HG02678 (cell line): ENCODE data around the gene ATXN2L.
A peak's percentile ranks its signal among the peaks of the same experiment; 100 is the strongest.
"Not testable (repeated sequence)": the region's sequence is repeated elsewhere in the genome, so short reads cannot be mapped to it uniquely, and the experiment has no call there.

Source experiments
- ATAC-seq: cut with Tn5 transposase; IDR thresholded peaks from one replicate; pipeline ENCODE4 v1.9.1; 2021; ENCODE audit warnings: mild to moderate bottlenecking, moderate library complexity; ENCODE audit not compliant: unreplicated experiment

ATXN2L gene

DNA sequence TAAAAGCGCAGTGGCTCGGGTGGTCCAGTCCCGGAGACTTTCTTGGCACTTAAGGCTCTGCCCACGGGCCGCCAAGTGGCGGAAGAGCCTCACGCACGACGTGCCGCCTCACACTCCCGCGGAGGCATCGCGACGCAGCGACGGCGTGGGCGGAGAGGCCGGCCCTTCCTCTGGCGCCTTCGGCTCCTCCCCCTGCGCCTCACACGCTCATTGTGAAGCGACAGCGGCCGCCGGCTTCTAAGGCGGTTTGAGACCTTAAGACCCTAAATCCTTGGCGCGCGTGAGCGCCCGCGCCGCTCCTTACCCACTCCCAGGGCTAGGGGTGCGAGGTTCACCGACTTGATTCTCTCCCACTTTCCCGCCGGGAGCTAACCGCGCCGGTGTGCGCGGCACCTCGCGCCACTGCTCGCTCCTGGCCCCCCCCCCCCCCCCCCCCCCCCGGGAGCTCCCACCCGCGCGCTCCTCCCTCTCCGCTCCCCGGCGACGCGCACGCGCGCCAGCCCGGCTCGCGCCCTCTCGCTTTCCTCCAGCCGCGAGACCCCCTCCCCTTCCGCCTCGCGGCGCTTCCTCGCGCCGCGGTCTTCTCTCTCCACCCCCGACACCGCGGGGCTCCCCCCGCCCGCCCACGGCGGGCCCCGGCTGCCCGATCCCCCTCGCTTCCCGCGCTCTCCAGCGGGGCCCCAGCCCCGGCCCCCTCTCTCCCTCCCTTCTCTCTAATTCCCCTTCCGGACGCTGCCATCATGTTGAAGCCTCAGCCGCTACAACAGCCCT, at the start of gene ATXN2L:
Gene ATXN2L (plus strand): TSS at position 480 of the 771 bp plus-strand sequence. CDS start 261 bp downstream, at position 741.
- ATAC-seq, result peak; percentile 44

GRCh38 chr16:28781697-28782096, 41.1 kb upstream of the ATXN2L start:
- ATAC-seq, result not testable (repeated sequence)

- not testable (repeated sequence) for ATAC-seq
Observed at GRCh38 chr16:28782357-28782756, 40.4 kb upstream of the ATXN2L start.

DNA sequence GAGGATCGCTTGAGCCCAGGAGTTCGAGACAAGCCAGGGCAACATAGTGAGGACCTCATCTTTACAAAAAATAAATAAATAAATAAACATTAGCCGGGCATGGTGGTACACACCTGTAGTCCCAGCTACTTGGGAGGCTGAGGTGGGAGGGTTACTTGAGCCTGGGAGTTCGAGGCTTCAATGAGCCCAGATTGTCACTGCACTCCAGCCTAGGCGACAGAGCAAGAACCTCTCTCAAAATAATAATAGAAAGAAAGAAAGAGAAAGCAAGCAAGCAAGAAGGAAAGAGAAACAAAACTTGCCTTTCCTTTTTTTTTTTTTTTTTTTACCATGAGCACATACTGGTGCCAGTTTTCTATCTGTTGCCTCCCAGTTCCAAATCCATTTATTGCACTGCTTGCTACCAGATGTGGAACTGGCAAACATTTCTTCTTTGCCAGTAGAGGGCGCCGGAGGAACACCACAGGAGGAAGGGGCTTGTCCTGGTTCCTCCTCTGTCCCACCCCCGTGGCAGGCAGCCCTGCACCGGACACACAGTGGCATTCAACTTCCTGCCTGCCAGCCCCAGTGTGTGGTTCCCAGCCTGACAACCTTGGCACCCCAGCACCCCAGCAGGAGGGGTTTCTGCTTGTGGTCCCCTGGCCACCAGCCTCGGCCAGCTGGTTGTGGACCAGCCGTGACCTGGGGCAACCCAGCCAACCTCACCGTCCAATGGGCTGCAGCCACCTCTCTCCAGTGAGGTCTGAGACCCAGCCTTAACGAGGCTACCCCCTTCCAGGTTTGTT, 20.4 kb upstream of the ATXN2L start:
- ATAC-seq, result peak; percentile 48

DNA sequence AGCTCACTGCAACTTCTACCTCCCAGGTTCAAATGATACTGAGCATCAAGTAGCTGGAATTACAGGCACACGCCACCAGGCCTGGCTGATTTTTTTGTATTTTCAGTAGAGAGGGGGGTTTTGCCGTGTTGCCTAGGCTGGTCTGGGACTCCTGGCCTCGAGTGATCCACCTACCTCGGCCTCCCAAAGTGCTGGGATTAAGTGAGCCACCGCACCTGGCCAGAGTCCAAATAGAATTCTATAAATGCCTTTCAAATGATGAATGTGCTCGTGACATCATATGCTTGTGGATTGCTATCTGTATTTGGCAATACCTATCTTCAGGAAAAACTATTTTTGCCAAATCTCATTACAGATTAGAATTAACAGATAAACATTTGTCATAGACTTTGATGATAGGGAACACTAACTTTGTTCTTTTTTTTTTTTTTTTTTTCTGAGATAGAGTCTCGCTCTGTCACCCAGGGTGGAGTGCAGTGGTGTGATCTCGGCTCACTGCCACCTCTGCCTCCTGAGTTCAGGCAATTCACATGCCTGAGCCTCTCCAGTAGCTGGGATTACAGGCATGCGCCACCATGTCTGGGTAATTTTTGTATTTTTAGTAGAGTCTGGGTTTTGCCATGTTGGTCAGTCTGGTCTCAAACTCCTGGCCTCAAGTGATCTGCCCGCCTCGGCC, 15.2 kb upstream of the ATXN2L start:
- not testable (repeated sequence) for ATAC-seq

DNA sequence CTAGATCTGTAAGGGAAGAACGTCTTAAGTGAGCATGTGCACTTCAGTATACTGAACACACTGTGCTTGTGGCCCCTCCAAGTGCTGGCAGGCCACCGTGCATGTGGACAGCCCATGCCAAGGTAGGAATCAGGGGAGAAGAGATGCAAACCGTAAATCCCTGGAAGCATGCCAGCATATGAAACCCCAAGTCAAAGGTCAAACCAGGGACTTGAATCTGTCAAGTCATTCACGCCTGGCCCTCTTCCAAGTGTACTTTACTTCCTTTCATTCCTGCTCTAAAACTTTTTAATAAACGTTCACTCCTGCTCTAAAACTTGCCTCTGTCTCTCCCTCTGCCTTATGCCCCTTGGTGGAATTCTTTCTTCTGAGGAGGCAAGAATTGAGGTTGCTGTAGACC, 2.8 kb upstream of the ATXN2L start:
- ATAC-seq, result no peak

DNA sequence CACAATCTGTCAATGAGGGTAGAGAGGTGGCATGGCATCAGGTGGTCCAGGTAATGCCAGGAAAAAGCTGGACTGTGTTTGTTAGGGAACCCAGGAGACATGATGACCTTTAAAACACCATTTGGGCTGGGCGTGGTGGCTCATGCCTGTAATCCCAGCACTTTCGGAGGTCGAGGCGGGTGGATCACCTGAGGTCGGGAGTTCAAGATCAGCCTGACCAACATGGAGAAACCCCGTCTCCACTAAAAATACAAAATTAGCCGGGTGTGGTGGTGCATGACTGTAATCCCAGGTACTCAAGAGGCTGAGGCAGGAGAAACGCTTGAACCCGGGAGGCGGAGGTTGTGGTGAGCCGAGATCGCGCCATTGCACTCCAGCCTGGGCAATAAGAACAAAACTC, 2.3 kb upstream of the ATXN2L start:
- ATAC-seq, result not testable (repeated sequence)

GRCh38 chr16:28821874-28822519, 802 bp upstream of the ATXN2L start:
- no peak for ATAC-seq

DNA sequence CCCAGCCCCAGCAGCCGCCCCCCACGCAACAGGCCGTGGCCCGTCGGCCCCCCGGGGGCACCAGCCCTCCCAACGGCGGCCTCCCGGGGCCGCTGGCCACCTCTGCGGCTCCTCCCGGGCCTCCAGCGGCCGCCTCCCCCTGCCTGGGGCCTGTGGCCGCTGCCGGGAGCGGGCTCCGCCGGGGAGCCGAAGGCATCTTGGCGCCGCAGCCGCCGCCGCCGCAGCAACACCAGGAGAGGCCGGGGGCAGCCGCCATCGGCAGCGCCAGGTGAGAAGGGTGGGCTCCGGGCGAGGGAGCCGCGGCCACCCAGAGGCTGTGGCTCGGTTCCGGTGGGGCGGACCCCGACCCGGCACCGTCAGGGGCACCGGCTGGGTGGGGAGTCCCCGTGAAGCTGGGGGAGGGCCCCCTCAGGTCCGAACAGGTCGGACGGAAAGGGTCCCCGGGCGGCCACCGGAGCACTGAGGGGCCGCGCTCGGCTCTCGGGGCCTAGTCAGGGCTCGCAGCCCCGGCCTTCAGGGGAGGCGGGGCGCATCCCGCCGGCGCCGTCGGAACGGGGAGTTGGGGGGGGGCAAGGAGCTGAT, 583 bp downstream of the ATXN2L start:
- ATAC-seq, result peak; percentile 13

- ATAC-seq, result peak; percentile 62
Observed at GRCh38 chr16:28823873-28824716, 1.3 kb downstream of the ATXN2L start.

GRCh38 chr16:28824717-28824973, 1.8 kb downstream of the ATXN2L start:
- no peak for ATAC-seq

GRCh38 chr16:28826141-28826540, 3.3 kb downstream of the ATXN2L start:
- no peak for ATAC-seq

DNA sequence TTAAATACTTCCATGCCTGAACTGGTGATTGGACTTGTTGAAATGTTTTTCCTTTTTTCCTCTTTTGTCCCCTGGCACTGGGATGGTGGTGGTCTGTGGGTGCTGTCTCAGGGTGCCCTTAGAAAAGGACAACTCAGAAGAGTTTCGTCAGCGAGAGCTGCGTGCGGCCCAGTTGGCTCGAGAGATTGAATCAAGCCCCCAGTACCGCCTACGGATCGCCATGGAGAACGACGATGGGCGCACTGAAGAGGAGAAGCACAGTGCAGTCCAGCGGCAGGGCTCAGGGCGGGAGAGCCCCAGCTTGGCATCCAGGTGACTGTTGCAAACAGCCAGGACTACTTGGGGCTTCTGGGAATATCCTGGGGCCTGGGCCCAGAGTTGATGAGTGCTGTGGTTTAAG, 6.9 kb downstream of the ATXN2L start:
- ATAC-seq, result no peak

GRCh38 chr16:28830531-28830930, 7.7 kb downstream of the ATXN2L start:
- ATAC-seq, result no peak

DNA sequence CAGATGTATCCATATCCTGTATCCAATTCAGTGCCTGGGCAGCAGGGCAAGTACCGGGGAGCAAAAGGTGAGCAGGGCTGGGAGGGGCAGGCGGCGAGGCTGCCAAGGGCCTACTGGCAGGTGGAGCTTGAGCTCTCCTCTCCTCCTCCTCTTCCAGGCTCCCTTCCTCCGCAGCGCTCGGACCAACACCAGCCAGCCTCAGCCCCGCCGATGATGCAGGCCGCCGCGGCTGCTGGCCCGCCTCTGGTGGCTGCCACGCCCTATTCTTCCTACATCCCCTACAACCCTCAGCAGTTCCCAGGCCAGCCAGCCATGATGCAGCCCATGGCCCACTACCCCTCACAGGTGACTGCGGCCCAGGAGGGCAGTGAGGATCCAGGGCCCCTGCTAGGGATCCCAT, 11.6 kb downstream of the ATXN2L start:
- ATAC-seq, result no peak

- ATAC-seq, result no peak
Observed at GRCh38 chr16:28834873-28835863, 12.4 kb downstream of the ATXN2L start.

DNA sequence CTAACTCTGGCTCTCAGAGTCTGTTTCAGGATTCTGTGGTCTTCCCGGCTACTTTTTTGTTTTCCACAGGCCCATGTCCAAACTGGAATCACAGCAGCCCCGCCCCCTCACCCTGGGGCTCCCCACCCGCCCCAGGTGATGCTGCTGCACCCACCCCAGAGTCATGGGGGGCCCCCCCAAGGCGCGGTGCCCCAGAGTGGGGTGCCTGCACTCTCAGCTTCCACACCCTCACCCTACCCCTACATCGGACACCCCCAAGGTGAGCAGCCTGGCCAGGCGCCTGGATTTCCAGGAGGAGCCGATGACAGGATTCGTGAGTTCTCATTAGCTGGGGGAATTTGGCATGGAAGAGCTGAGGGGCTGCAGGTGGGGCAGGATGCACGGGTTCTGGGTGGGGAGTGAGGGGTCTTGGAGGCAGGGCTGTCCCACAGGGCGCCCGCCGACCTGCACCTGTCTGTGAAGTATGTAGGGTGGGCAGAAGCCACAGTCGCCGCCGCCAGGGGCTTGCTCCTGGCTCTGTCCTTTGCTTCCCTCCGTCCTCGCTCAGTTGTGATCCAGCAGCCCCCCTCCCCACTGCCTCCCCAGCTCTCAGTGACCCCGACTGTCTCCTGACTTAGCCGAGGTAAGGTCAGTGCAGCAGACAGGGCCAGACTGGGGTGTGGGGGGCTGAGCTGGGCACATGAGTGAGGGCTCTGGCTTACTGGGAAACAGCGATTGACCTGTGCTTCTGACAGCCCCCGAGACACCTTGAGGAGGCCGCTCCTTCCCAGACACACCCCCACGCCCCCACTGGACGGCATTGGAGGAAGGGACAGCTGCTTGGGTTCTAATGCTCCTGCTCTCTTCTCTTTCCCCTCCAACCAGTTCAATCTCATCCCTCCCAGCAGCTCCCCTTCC, 13.3 kb downstream of the ATXN2L start:
- ATAC-seq, result no peak

- no peak for ATAC-seq
Observed at GRCh38 chr16:28836761-28837064, 13.9 kb downstream of the ATXN2L start.
